NCI-H748 (cell line): ENCODE measurements around the gene COMMD9.
A peak's percentile ranks its signal among the peaks of the same experiment; 100 is the strongest.

Experiments
- DNase-seq: peaks from one replicate; lab custom pipeline; 2025; ENCODE audit not compliant: unreplicated experiment; lab: John Stamatoyannopoulos, UW

COMMD9 gene

GRCh38 chr11:36258730-36259360 lies 30.4 kb downstream of the COMMD9 start:
- peak; percentile 72 for DNase-seq

GRCh38 chr11:36257351-36257750 lies 31.9 kb downstream of the COMMD9 start:
- DNase-seq, result no peak

- no peak for DNase-seq
Observed at GRCh38 chr11:36254713-36255112, 34.5 kb downstream of the COMMD9 start.

GRCh38 chr11:36253238-36253637 lies 36.0 kb downstream of the COMMD9 start:
- DNase-seq, result no peak

- no peak for DNase-seq
Observed at GRCh38 chr11:36251823-36252222, 37.4 kb downstream of the COMMD9 start.

GRCh38 chr11:36249246-36249645 lies 40.0 kb downstream of the COMMD9 start:
- no peak for DNase-seq

GRCh38 chr11:36248436-36248835 lies 40.8 kb downstream of the COMMD9 start:
- DNase-seq, result no peak

GRCh38 chr11:36247493-36247892 lies 41.7 kb downstream of the COMMD9 start:
- DNase-seq, result no peak

- DNase-seq, result no peak
Observed at GRCh38 chr11:36243641-36244040, 45.6 kb downstream of the COMMD9 start.

- no peak for DNase-seq
Observed at GRCh38 chr11:36241497-36241896, 47.7 kb downstream of the COMMD9 start.

- DNase-seq, result peak; percentile 62
Observed at GRCh38 chr11:36240801-36241200, 48.4 kb downstream of the COMMD9 start.

- no peak for DNase-seq
Observed at GRCh38 chr11:36240173-36240572, 49.1 kb downstream of the COMMD9 start.

- no peak for DNase-seq
Observed at GRCh38 chr11:36239636-36240035, 49.6 kb downstream of the COMMD9 start.

GRCh38 chr11:36238881-36239280 lies 50.3 kb downstream of the COMMD9 start:
- DNase-seq, result no peak

GRCh38 chr11:36238036-36238631 lies 51.1 kb downstream of the COMMD9 start:
- DNase-seq, result no peak

- no peak for DNase-seq
Observed at GRCh38 chr11:36237391-36237790, 51.8 kb downstream of the COMMD9 start.

GRCh38 chr11:36235750-36236149 lies 53.5 kb downstream of the COMMD9 start:
- no peak for DNase-seq

- DNase-seq, result no peak
Observed at GRCh38 chr11:36234825-36235224, 54.4 kb downstream of the COMMD9 start.

GRCh38 chr11:36233204-36233603 lies 56.0 kb downstream of the COMMD9 start:
- DNase-seq, result peak; percentile 79

GRCh38 chr11:36230779-36231699 lies 58.2 kb downstream of the COMMD9 start:
- no peak for DNase-seq

- no peak for DNase-seq
Observed at GRCh38 chr11:36229091-36229705, 60.0 kb downstream of the COMMD9 start.
